PC-3 (cell line): Measurements from ENCODE around the gene DNHD1. TPM values are rescaled to one million over a fixed set of nuclear protein-coding genes. Genes with fewer than 3 reads are reported as not detected.

Experiments used
- ATAC-seq: fragments of 200-7000 bp; cut with Tn5 transposase; 2 replicates; pipeline ENCODE4 v1.9.1; 2020; ENCODE audit warnings: mild to moderate bottlenecking, moderate library complexity
- BruUV-seq: library from RNA; stranded (reverse); fragments of 400-500 nt; replicated peaks from 2 replicates; lab custom pipeline; 2021; lab: Mats Ljungman, UMichigan
- CTCF ChIA-PET: fragments of 300-600 bp; sonication (Branson Sonifier 250); formaldehyde crosslinking; loops from one replicate; lab custom pipeline; 2022; ENCODE audit warnings: antibody characterized with exemption; lab: Charles Lee
- POLR2A ChIA-PET: fragments of 300-600 bp; sonication (Branson Sonifier 250); formaldehyde crosslinking; loops from one replicate; lab custom pipeline; 2022; ENCODE audit warnings: antibody characterized with exemption; ENCODE audit not compliant: unreplicated experiment; lab: Charles Lee
- DNase-seq: peaks from one replicate; pipeline ENCODE4 v3.0.0-alpha.2; 2015
- H2AFZ ChIP-seq: fragments of 300-600 bp; sonication (generic); 2 replicates; pipeline ENCODE4 v1.6.0; 2016; ENCODE audit warnings: antibody characterized with exemption, low read length
- H3F3A ChIP-seq: fragments of 300-600 bp; sonication (generic); one replicate; pipeline ENCODE4 v1.6.0; 2017; ENCODE audit warnings: antibody characterized with exemption, low read length, control low read depth, mild to moderate bottlenecking; ENCODE audit not compliant: unreplicated experiment
- H3K27ac ChIP-seq: fragments of 300-600 bp; sonication (generic); 2 replicates; pipeline ENCODE4 v1.5.1; 2016; ENCODE audit warnings: mild to moderate bottlenecking, low read length
- H3K27me3 ChIP-seq: fragments of 300-600 bp; sonication (generic); 2 replicates; pipeline ENCODE4 v1.6.1; 2016; ENCODE audit warnings: low read length, mixed read lengths
- H3K36me3 ChIP-seq: fragments of 300-600 bp; sonication (generic); 2 replicates; pipeline ENCODE4 v1.6.1; 2016; ENCODE audit warnings: low read depth, mixed run types, low read length, mixed read lengths
- H3K4me1 ChIP-seq: fragments of 300-600 bp; sonication (generic); 2 replicates; pipeline ENCODE4 v1.5.1; 2016; ENCODE audit warnings: low read length; ENCODE audit not compliant: insufficient read depth
- H3K4me2 ChIP-seq: fragments of 300-600 bp; sonication (generic); 2 replicates; pipeline ENCODE4 v1.6.0; 2016; ENCODE audit warnings: low read length
- H3K4me3 ChIP-seq: fragments of 300-600 bp; sonication (generic); 2 replicates; pipeline ENCODE4 v1.5.1; 2016; ENCODE audit warnings: mild to moderate bottlenecking, low read length, mixed read lengths
- H3K79me2 ChIP-seq: fragments of 300-600 bp; sonication (generic); 2 replicates; pipeline ENCODE4 v1.6.1; 2017; ENCODE audit warnings: low read length, mixed read lengths
- H3K9ac ChIP-seq: fragments of 300-600 bp; sonication (generic); 2 replicates; pipeline ENCODE4 v1.6.0; 2016; ENCODE audit warnings: mild to moderate bottlenecking, low read length
- H3K9me2 ChIP-seq: fragments of 300-600 bp; sonication (generic); replicated peaks from 2 replicates; pipeline ENCODE4 v1.6.1; 2016; ENCODE audit warnings: mixed run types, low read length, mixed read lengths
- H3K9me3 ChIP-seq: fragments of 300-600 bp; sonication (generic); 2 replicates; pipeline ENCODE4 v1.6.1; 2016; ENCODE audit warnings: low read length, mixed read lengths
- H4K20me1 ChIP-seq: fragments of 300-600 bp; sonication (generic); 2 replicates; pipeline ENCODE4 v1.6.1; 2016; ENCODE audit warnings: low read length, mixed read lengths
- EZH2 ChIP-seq: fragments of 300-600 bp; sonication (generic); IDR thresholded peaks from one replicate; pipeline ENCODE4 v1.6.1; 2017; ENCODE audit warnings: antibody characterized with exemption, mild to moderate bottlenecking, low read length; ENCODE audit not compliant: unreplicated experiment
- EZH2phosphoT487 ChIP-seq: fragments of 300-600 bp; sonication (generic); IDR thresholded peaks from 2 replicates; pipeline ENCODE4 v1.6.1; 2018; ENCODE audit warnings: mild to moderate bottlenecking, antibody characterized with exemption, low read length, borderline replicate concordance
- intact Hi-C: fragments of 100-400 bp; cut with micrococcal nuclease; formaldehyde crosslinking; loops from 2 replicates; pipeline ENCODE4 v1.9.0; 2023
- total RNA-seq: library from RNA; depleted of rRNA; stranded (reverse); fragments of >200 nt; gene quantifications from 2 replicates; pipeline ENCODE4 v1.2.3, GENCODE V29; 2014
- TF ChIP-seq, protein P1 (sequence below): fragments of 300-600 bp; sonication (generic); conservative IDR thresholded peaks from 2 replicates; pipeline ENCODE4 v1.5.1; 2017; ENCODE audit warnings: antibody characterized with exemption, low read depth, mild to moderate bottlenecking, low read length

Gene DNHD1
- total RNA-seq, 1 experiment from 2014 or later: 9.3 TPM

GRCh38 chr11:6474806-6475500 lies 22.1 kb upstream of the DNHD1 start:
- no peaks in the 10 kb centered on the region for H3K9me3 ChIP-seq
- H3K9me2 ChIP-seq: no peaks in the 10 kb centered on the region
- ATAC-seq (no peak), DNase-seq (no peak)
- peak overlapping the region; percentile 87 for H3K4me2 ChIP-seq
- peaks cover 11% of the 10 kb centered on the region for H3K79me2 ChIP-seq
- peak overlapping the region; percentile 74; the same call in 1 of the 2 replicates for H3K9ac ChIP-seq
- POLR2A ChIA-PET: no interaction called here
- CTCF ChIA-PET: interaction anchor here (0.6 to 1.8 kb wide), 4 partner anchors 25 to 172 kb away, joined by 3 to 6 read pairs (median 4); no protein-coding TSS in a partner anchor
- TF ChIP-seq, protein P1, sequence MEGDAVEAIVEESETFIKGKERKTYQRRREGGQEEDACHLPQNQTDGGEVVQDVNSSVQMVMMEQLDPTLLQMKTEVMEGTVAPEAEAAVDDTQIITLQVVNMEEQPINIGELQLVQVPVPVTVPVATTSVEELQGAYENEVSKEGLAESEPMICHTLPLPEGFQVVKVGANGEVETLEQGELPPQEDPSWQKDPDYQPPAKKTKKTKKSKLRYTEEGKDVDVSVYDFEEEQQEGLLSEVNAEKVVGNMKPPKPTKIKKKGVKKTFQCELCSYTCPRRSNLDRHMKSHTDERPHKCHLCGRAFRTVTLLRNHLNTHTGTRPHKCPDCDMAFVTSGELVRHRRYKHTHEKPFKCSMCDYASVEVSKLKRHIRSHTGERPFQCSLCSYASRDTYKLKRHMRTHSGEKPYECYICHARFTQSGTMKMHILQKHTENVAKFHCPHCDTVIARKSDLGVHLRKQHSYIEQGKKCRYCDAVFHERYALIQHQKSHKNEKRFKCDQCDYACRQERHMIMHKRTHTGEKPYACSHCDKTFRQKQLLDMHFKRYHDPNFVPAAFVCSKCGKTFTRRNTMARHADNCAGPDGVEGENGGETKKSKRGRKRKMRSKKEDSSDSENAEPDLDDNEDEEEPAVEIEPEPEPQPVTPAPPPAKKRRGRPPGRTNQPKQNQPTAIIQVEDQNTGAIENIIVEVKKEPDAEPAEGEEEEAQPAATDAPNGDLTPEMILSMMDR: no peak
- TF ChIP-seq EZH2 (no peak), EZH2phosphoT487 (no peak)
- BruUV-seq: no TSS peak
- H3K36me3 ChIP-seq: peaks cover 15% of the 10 kb centered on the region; the same call in 1 of the 2 replicates
- intact Hi-C loops: loop anchor here (2.0 kb wide), 1 partner anchor 84 kb away; the partner anchor contains the start of gene SMPD1
- peaks cover 30% of the 10 kb centered on the region for H3K4me1 ChIP-seq
- H3K4me3 ChIP-seq: peak overlapping the region; percentile 69; the same call in 1 of the 2 replicates
- H3F3A ChIP-seq: no peaks in the 10 kb centered on the region
- peak overlapping the region; percentile 84 for H3K27ac ChIP-seq
- H3K27me3 ChIP-seq: no peaks in the 10 kb centered on the region
- H4K20me1 ChIP-seq: no peaks in the 10 kb centered on the region
- H2AFZ ChIP-seq: no peak overlapping the region

GRCh38 chr11:6475936-6476335 lies 21.1 kb upstream of the DNHD1 start:
- Histone ChIP-seq H3K27me3 (no peaks in the 10 kb centered on the region), H2AFZ (no peak overlapping the region), H3K4me1 (peaks cover 34% of the 10 kb centered on the region), H3K79me2 (peaks cover 21% of the 10 kb centered on the region), H4K20me1 (no peaks in the 10 kb centered on the region), H3K9me2 (no peaks in the 10 kb centered on the region), H3F3A (no peaks in the 10 kb centered on the region), H3K4me3 (no peak overlapping the region), H3K9ac (no peak overlapping the region), H3K9me3 (no peaks in the 10 kb centered on the region), H3K4me2 (no peak overlapping the region), H3K27ac (no peak overlapping the region), H3K36me3 (peaks cover 15% of the 10 kb centered on the region; the same call in 1 of the 2 replicates)
- POLR2A ChIA-PET: interaction anchor here (0.7 kb wide), 1 partner anchor 56 kb away, joined by 20 read pairs; no protein-coding TSS in a partner anchor
- CTCF ChIA-PET: interaction anchor here (1.8 kb wide), 1 partner anchor 97 kb away, joined by 4 read pairs; no protein-coding TSS in a partner anchor
- peak; percentile 23 for ATAC-seq
- DNase-seq: peak; percentile 48
- intact Hi-C loops: loop anchor here (1.0 to 2.0 kb wide), 2 partner anchors 29 to 85 kb away; partner anchors contain the start of gene SMPD1
- BruUV-seq: no TSS peak
- TF ChIP-seq, protein P1: peak; percentile 32; the same call in 1 of the 2 replicates
- no peak for TF ChIP-seq EZH2
